ENCODE data around the gene DUOXA1.

- TF ChIP-seq CTCF (IDR thresholded peaks at IDR 0.05; ENCODE audit: low read depth, low read length) = no peak
- TF ChIP-seq, protein P1, sequence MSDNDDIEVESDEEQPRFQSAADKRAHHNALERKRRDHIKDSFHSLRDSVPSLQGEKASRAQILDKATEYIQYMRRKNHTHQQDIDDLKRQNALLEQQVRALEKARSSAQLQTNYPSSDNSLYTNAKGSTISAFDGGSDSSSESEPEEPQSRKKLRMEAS (IDR thresholded peaks at IDR 0.05; ENCODE audit: low read depth, low read length) = no peak
- no peak for TF ChIP-seq POLR2A (IDR thresholded peaks at IDR 0.05; ENCODE audit: extremely low read depth, insufficient read length)
- TF ChIP-seq MYC (IDR thresholded peaks at IDR 0.05; ENCODE audit: low read depth, low read length) = no peak
Measured at GRCh38 chr15:45128971-45129639, 574 bp downstream of the DUOXA1 start.

Measured in NB4 (cell line).